GM21390 (cell line): ENCODE data around the gene TNPO3.
"Not testable (repeated sequence)": the region's sequence is repeated elsewhere in the genome, so short reads cannot be mapped to it uniquely, and the experiment has no call there.

Experiments
- ATAC-seq: cut with Tn5 transposase; IDR thresholded peaks from one replicate; pipeline ENCODE4 v1.9.1; 2021; ENCODE audit not compliant: unreplicated experiment

Gene TNPO3

GRCh38 chr7:128968624-128969023 is 86.3 kb downstream of the TNPO3 start:
- no peak for ATAC-seq

GRCh38 chr7:128963327-128963757 is 91.6 kb downstream of the TNPO3 start:
- ATAC-seq = peak; percentile 72

DNA sequence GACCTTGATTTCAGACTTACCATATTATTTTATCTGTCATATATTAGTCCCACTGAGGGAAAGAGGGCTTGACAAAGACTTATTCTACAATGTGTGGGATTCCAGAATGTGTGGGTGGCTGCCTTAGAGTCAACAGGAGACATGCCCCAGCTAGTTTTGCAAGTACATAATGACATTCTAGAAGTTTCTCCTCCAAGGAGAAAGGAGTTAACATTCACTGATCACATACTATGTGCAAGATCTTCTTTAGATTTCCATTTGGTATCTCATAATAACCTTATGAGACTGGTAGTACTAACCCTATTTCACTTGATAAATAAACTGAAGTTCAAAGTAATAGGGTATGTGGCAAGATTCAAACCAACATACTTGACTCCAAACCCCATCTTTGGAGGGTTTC is 92.0 kb downstream of the TNPO3 start:
- ATAC-seq = peak; percentile 7

- ATAC-seq = no peak
These were observed 93.8 kb downstream of the TNPO3 start for GRCh38 chr7:128961030-128961659.

- ATAC-seq = no peak
These were observed 95.6 kb downstream of the TNPO3 start for GRCh38 chr7:128959296-128959695.

GRCh38 chr7:128955981-128956380 is 98.9 kb downstream of the TNPO3 start:
- ATAC-seq = no peak

DNA sequence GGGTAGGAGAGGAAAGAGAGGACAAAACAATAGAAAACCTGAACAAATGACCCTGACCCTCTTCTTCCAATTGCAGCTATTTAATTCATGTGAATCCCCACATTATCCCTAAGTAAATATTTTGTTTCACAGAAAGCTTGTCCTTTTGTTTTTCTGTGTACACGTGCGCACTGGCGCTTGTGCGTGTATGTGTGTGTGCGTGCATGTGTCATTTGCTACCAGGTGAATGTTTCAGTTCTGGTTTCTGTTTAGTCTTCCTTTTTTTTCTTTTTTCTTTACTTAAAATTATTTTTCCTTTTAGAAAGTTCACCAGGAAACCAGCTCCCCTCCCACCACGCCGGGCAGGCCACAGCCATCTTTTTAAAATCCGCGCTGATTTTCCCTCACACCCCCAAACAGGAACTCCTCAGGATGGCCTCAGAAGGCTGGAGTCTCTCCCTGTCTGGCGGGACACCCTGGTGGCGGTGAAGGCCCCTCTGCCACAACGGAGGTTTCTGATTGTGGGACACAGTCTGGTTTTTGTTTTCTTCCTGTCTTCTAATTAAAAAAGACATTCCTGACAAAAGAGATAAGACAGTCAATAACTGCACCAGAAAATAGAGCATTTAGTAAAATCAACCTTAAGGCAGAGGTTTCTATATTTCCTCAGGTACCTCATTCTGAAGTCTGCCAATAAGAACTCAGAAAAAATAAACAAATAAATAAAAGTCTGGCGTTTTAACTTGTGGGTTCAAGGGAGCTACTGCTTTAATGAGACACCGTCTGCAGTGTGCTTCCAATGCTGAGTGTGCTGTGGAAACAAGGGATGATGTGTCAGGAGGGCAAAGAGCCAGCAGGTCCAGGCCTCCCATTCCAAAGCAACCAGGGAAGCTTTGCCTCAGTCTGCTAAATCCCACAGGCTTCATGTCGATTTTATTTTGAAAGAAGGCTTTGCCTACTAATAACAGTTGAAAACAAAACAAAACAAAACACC is 99.8 kb downstream of the TNPO3 start:
- ATAC-seq = peak; percentile 75

- ATAC-seq = no peak
These were observed 100.8 kb downstream of the TNPO3 start for GRCh38 chr7:128954150-128954549.

DNA sequence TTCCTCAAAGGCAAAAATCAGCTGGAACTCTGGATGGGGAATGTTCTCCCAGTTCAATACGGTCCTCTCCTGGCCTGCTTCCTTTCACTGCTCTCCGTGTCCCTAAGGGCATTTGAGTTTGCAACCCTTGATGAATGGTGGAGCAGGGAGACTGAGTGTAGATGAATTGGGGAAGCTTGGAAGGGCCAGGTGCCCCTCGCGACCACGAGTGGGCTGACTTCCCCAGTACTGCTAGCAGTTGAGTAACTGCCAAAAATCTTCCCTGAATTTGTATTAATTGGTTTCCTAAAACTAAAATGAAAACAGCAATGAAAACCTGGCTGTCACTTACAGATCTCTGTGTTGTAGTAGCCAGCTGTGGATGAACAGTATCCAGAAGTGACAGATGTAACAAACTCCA is 103.6 kb downstream of the TNPO3 start:
- no peak for ATAC-seq

- ATAC-seq = no peak
These were observed 105.7 kb downstream of the TNPO3 start for GRCh38 chr7:128948976-128949760.

DNA sequence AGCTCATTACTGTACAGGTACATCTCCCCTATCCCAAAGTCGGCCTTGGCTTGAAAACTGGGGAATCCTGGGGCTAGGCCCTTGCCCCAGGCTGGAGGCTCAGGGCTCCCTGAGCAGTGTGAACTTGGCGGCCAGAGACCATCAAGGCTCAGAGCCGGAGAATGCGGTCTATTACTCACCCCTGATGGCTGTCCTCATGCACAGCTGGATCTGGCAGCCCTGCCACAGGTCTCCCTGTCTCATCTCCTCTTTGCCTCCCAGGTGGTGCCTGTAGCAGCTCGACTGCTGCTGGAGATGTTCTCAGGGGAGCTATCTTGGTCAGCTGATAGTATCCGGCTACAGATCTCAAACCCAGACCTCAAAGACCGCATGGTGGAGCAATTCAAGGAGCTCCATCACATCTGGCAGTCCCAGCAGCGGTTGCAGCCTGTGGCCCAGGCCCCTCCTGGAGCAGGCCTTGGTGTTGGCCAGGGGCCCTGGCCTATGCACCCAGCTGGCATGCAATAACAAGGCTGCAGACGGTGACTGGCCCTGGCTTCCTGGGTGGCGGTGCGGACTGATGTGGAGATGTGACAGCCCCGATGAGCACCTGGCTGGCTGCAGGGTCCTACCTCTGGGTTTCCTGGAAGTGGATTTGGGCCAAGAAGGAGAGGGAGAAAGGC is 106.5 kb downstream of the TNPO3 start:
- ATAC-seq = no peak

DNA sequence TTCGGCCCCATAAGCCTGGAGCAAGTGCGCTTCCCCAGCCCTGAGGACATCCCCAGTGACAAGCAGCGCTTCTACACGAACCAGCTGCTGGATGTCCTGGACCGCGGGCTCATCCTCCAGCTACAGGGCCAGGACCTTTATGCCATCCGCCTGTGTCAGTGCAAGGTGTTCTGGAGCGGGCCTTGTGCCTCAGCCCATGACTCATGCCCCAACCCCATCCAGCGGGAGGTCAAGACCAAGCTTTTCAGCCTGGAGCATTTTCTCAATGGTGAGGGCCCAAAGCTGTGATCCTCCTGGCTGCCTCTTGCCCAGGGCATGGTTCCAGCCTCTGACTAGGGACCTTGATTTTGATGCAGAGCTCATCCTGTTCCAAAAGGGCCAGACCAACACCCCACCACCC is 107.1 kb downstream of the TNPO3 start:
- ATAC-seq = no peak

DNA sequence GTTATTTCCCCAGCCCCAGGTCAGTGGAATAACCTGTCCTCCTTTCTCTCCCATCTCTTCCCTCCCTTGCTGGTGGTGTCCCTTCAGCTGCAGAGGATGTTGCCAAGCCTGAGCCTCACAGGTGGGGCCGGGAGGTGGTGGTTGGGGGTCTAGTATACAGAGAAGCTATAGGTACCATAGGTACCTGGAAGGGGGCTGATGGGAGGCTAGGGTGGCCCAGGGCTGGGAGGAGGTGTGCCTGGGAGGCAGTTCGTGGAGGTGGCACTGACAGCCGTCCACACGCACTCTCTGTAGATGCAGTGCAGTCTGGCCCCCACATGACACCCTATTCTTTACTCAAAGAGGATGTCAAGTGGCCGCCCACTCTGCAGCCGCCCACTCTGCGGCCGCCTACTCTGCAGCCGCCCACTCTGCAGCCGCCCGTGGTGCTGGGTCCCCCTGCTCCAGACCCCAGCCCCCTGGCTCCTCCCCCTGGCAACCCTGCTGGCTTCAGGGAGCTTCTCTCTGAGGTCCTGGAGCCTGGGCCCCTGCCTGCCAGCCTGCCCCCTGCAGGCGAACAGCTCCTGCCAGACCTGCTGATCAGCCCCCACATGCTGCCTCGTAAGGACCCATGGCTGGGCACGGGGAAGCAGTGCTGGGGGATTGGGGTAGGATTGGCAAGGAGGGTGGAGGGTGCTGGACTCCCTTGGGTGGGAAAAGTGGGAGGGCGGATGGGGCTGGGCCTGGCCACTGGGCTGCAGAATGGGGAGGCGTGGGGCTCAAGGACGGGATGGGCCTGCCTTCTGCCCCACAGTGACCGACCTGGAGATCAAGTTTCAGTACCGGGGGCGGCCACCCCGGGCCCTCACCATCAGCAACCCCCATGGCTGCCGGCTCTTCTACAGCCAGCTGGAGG is 107.7 kb downstream of the TNPO3 start:
- no peak for ATAC-seq

- no peak for ATAC-seq
These were observed 109.1 kb downstream of the TNPO3 start for GRCh38 chr7:128945668-128946366.

GRCh38 chr7:128944487-128945236 is 110.2 kb downstream of the TNPO3 start:
- ATAC-seq = no peak

GRCh38 chr7:128943251-128943650 is 111.7 kb downstream of the TNPO3 start:
- not testable (repeated sequence) for ATAC-seq

- no peak for ATAC-seq
These were observed 112.9 kb downstream of the TNPO3 start for GRCh38 chr7:128941946-128942526.

DNA sequence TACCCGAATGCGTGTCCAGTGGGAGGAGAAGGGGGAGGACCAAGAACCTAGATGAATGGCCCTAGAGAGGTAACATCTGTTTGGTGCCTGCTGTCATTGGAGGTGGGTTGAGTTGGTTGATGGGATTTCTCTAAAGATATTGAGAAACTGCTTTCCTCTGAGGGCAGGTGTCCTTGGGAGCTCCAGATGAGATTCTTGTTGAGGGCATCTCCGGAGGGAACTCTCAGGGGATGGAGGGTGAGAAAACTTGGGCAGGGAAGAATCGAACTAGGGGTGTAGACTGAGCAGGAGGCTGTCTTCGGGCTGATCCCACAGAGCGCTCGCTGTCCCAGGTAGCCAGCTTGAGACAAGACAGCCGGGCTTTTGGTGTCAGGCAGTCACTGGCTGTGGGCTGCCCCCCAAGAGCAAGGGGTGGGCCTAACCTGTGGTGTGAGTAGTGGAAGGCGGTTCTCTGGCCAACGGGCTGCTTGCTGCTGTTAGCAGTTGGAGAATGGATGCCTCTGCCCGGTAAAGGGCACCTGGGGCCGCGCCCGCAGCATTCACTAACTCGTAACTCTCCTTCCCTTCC is 113.5 kb downstream of the TNPO3 start:
- no peak for ATAC-seq
